HG03159 (cell line): ENCODE measurements around the gene ABCG8.

ENCODE experiments used
- ATAC-seq: cut with Tn5 transposase; IDR thresholded peaks from one replicate; pipeline ENCODE4 v1.9.1; 2021; ENCODE audit warnings: mild to moderate bottlenecking, moderate library complexity; ENCODE audit not compliant: unreplicated experiment

ABCG8 gene

GRCh38 chr2:43854671-43855070 lies 15.9 kb downstream of the ABCG8 start:
- no peak for ATAC-seq

- no peak for ATAC-seq
These were observed 16.5 kb downstream of the ABCG8 start for GRCh38 chr2:43855292-43855691.

- ATAC-seq: no peak
These were observed 33.4 kb downstream of the ABCG8 start for GRCh38 chr2:43872151-43872550.

GRCh38 chr2:43874776-43875451 lies 36.1 kb downstream of the ABCG8 start:
- no peak for ATAC-seq

GRCh38 chr2:43877782-43878464 lies 39.2 kb downstream of the ABCG8 start:
- peak; percentile 60 for ATAC-seq

- ATAC-seq: no peak
These were observed 40.5 kb downstream of the ABCG8 start for GRCh38 chr2:43879261-43879660.

GRCh38 chr2:43880471-43880870 lies 41.7 kb downstream of the ABCG8 start:
- ATAC-seq: no peak

- no peak for ATAC-seq
These were observed 42.2 kb downstream of the ABCG8 start for GRCh38 chr2:43880952-43881351.

GRCh38 chr2:43882312-43882711 lies 43.5 kb downstream of the ABCG8 start:
- ATAC-seq: no peak

GRCh38 chr2:43884689-43885088 lies 45.9 kb downstream of the ABCG8 start:
- ATAC-seq: no peak

GRCh38 chr2:43885132-43885632 lies 46.4 kb downstream of the ABCG8 start:
- no peak for ATAC-seq

- no peak for ATAC-seq
These were observed 48.4 kb downstream of the ABCG8 start for GRCh38 chr2:43887176-43887575.

GRCh38 chr2:43889416-43889815 lies 50.6 kb downstream of the ABCG8 start:
- ATAC-seq: no peak

- ATAC-seq: no peak
These were observed 52.1 kb downstream of the ABCG8 start for GRCh38 chr2:43890855-43891254.

GRCh38 chr2:43894743-43895142 lies 56.0 kb downstream of the ABCG8 start:
- ATAC-seq: no peak

- ATAC-seq: no peak
These were observed 58.1 kb downstream of the ABCG8 start for GRCh38 chr2:43896906-43897305.

GRCh38 chr2:43897492-43897891 lies 58.7 kb downstream of the ABCG8 start:
- ATAC-seq: no peak

- ATAC-seq: no peak
These were observed 59.5 kb downstream of the ABCG8 start for GRCh38 chr2:43898134-43898837.

GRCh38 chr2:43898838-43899346 lies 60.1 kb downstream of the ABCG8 start:
- no peak for ATAC-seq

GRCh38 chr2:43899589-43899988 lies 60.8 kb downstream of the ABCG8 start:
- ATAC-seq: no peak

GRCh38 chr2:43905371-43905803 lies 66.6 kb downstream of the ABCG8 start:
- ATAC-seq: no peak

GRCh38 chr2:43905871-43906270 lies 67.1 kb downstream of the ABCG8 start:
- no peak for ATAC-seq
